GM23248 (cell line): ENCODE results near the gene ERC2.

Source experiments
- EZH2 ChIP-seq: fragments of 200-600 bp; sonication (generic); IDR thresholded peaks from 2 replicates; pipeline ENCODE4 v1.6.1; 2018; ENCODE audit warnings: antibody characterized with exemption, mild to moderate bottlenecking; ENCODE audit not compliant: insufficient read depth, poor library complexity, severe bottlenecking
- EZH2phosphoT487 ChIP-seq: fragments of 200-600 bp; sonication (generic); IDR thresholded peaks from 2 replicates; pipeline ENCODE4 v1.6.1; 2018; ENCODE audit warnings: antibody characterized with exemption, moderate library complexity, mild to moderate bottlenecking, low read depth; ENCODE audit not compliant: insufficient read depth

GRCh38 chr3:55726501-55726775, 741.8 kb downstream of the ERC2 start:
- no peak for TF ChIP-seq EZH2
- no peak for TF ChIP-seq EZH2phosphoT487
